GM12891 (cell line): ENCODE results near the gene NBAS.

Experiments
- PAX5 ChIP-seq: IDR thresholded peaks from 2 replicates; pipeline ENCODE4 v1.6.1; 2011; ENCODE audit warnings: low read length, moderate library complexity, mild to moderate bottlenecking; ENCODE audit not compliant: insufficient read depth, severe bottlenecking
- POLR2A ChIP-seq: IDR thresholded peaks from 2 replicates; pipeline ENCODE4 v1.6.1; 2011; ENCODE audit warnings: low read depth, low read length, control low read depth
- POLR2AphosphoS5 ChIP-seq: IDR thresholded peaks from 2 replicates; pipeline ENCODE4 v1.6.1; 2011; ENCODE audit warnings: low read depth, low read length, control low read depth

DNA sequence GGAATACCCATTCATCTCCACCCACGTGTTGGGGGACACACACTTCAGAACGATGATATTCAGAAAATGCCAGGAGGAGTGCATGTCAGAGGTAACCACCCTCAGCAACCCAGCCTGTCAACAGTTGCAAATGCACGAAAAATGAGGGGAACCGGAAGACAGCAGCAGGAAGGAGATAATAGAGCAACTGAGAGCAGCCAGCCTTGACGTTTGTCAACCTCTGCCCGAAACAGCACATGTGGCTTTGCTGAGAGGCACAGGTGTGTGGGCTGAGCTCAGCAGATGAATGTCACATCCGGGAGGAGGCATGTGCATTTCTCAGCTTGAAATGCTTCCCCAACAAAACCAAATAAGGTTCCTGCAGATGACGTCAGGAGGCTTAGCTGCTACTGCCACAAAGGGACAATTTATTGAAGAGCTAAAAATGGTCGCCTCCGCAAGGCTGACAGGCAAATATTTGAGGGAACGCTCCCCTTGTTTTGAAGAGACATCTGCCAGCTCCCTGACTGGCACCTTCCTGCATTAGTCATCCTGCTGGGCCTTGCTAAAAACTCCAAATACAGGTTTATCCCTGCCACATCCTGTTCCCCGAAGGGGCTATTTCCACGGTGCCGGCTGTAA is 419.0 kb downstream of the NBAS start:
- TF ChIP-seq POLR2AphosphoS5 (no peak), POLR2A (no peak), PAX5 (peak; percentile 98)
